CD14-positive monocyte (primary cell): ENCODE measurements around the gene ANKRD31. TPM values are rescaled to one million over a fixed set of nuclear protein-coding genes. Genes with fewer than 3 reads are reported as not detected.

Experiments
- DNase-seq, 3 donors: peaks; one replicate each; pipeline ENCODE4 v3.0.0-alpha.2; 2011 to 2022
- H2AFZ ChIP-seq: 2 replicates; pipeline ENCODE4 v1.6.0; 2012; ENCODE audit warnings: mild to moderate bottlenecking, low read depth, low read length, inconsistent platforms; ENCODE audit not compliant: insufficient read depth, poor library complexity, severe bottlenecking
- H3K27ac ChIP-seq, 2 donors: 1 replicate in 1 of 2; 2 replicates in 1 of 2; pipeline ENCODE4 v1.5.1; 2012 to 2013; ENCODE audit warnings: low read length in 2 of 2, control low read depth in 1 of 2, inconsistent platforms in 1 of 2, low read depth in 1 of 2, mild to moderate bottlenecking in 1 of 2
- H3K27me3 ChIP-seq, 2 donors: one replicate each; pipeline versions ENCODE4 v1.6.0 to v1.6.1; 2011 to 2013; ENCODE audit warnings: low read length in 2 of 2; ENCODE audit not compliant: control insufficient read depth in 2 of 2, insufficient read depth in 2 of 2
- H3K36me3 ChIP-seq, 2 donors: replicated peaks in 1 of 2; 1 replicate in 1 of 2; 2 replicates in 1 of 2; pipeline versions ENCODE4 v1.5.1 to v1.6.1; 2012 to 2013; ENCODE audit warnings: low read length in 2 of 2, control low read depth in 1 of 2, inconsistent platforms in 1 of 2, mild to moderate bottlenecking in 1 of 2; ENCODE audit not compliant: insufficient read depth in 2 of 2, control insufficient read depth in 1 of 2
- H3K4me1 ChIP-seq, 2 donors: 1 replicate in 1 of 2; 2 replicates in 1 of 2; pipeline versions ENCODE4 v1.5.1 to v1.6.1; 2012 to 2013; ENCODE audit warnings: low read length in 2 of 2, control low read depth in 1 of 2, inconsistent platforms in 1 of 2, mild to moderate bottlenecking in 1 of 2, moderate library complexity in 1 of 2; ENCODE audit not compliant: insufficient read depth in 2 of 2, control insufficient read depth in 1 of 2
- H3K4me2 ChIP-seq: replicated peaks from 2 replicates; pipeline ENCODE3; 2012; ENCODE audit warnings: low read length, moderate library complexity, mild to moderate bottlenecking; ENCODE audit not compliant: poor library complexity, severe bottlenecking; ENCODE audit errors: extremely low read depth
- H3K4me3 ChIP-seq, 3 experiments: fragments of 200-600 bp in 1 of 3; sonication (generic) in 1 of 3; replicated peaks in 1 of 3; 1 replicate in 2 of 3; 2 replicates in 1 of 3; pipeline ENCODE4 v1.5.1; 2011 to 2013; ENCODE audit warnings: low read length in 3 of 3, mild to moderate bottlenecking in 3 of 3, control low read depth in 2 of 3, low read depth in 2 of 3, inconsistent platforms in 1 of 3, moderate library complexity in 1 of 3
- H3K79me2 ChIP-seq: 2 replicates; pipeline ENCODE4 v1.6.0; 2012; ENCODE audit warnings: mild to moderate bottlenecking, control low read depth, inconsistent platforms, low read length, moderate library complexity; ENCODE audit not compliant: insufficient read depth
- H3K9ac ChIP-seq: 2 replicates; pipeline ENCODE4 v1.6.0; 2017; ENCODE audit warnings: low read length, mild to moderate bottlenecking; ENCODE audit not compliant: insufficient read depth, poor library complexity, severe bottlenecking
- H3K9me3 ChIP-seq, 2 donors: replicated peaks in 1 of 2; 1 replicate in 1 of 2; 2 replicates in 1 of 2; pipeline versions ENCODE4 v1.5.1 to v1.6.1; 2012 to 2013; ENCODE audit warnings: low read length in 2 of 2, control low read depth in 1 of 2; ENCODE audit not compliant: control insufficient read depth in 1 of 2, insufficient read depth in 1 of 2
- H4K20me1 ChIP-seq: 2 replicates; pipeline ENCODE4 v1.6.0; 2012; ENCODE audit warnings: mild to moderate bottlenecking, low read length, control low read depth, moderate library complexity; ENCODE audit not compliant: insufficient read depth
- H3K27ac Mint-ChIP-seq, 7 donors: one replicate each; pipeline ENCODE4 v1.8.0; 2020; ENCODE audit warnings: mild to moderate bottlenecking in 7 of 7, mixed read lengths in 7 of 7, moderate library complexity in 6 of 7, inconsistent platforms in 2 of 7
- H3K27me3 Mint-ChIP-seq, 3 donors: one replicate each; pipeline ENCODE4 v1.8.0; 2021 to 2022; ENCODE audit warnings: low read depth in 3 of 3, mild to moderate bottlenecking in 3 of 3, mixed read lengths in 3 of 3, moderate library complexity in 3 of 3, inconsistent platforms in 1 of 3
- H3K36me3 Mint-ChIP-seq, 2 donors: one replicate each; pipeline ENCODE4 v1.8.0; 2020; ENCODE audit warnings: mixed read lengths in 2 of 2, inconsistent platforms in 1 of 2, mild to moderate bottlenecking in 1 of 2
- H3K4me1 Mint-ChIP-seq: one replicate; pipeline ENCODE4 v1.8.0; 2020; ENCODE audit warnings: mild to moderate bottlenecking, mixed read lengths
- H3K4me3 Mint-ChIP-seq, 2 donors: one replicate each; pipeline ENCODE4 v1.8.0; 2020; ENCODE audit warnings: mild to moderate bottlenecking in 2 of 2, mixed read lengths in 2 of 2, moderate library complexity in 1 of 2
- H3K9me3 Mint-ChIP-seq, 7 donors: one replicate each; pipeline ENCODE4 v1.8.0; 2020 to 2022; ENCODE audit warnings: mixed read lengths in 7 of 7, mild to moderate bottlenecking in 6 of 7, moderate library complexity in 6 of 7, inconsistent platforms in 2 of 7
- CTCF ChIP-seq: fragments of 200-600 bp; IDR thresholded peaks from one replicate; pipeline ENCODE4 v1.8.0; 2022; ENCODE audit warnings: antibody characterized with exemption, mild to moderate bottlenecking
- WGBS: methylation state at CpG from one replicate; pipeline ENCODE4 v1.1.5; 2013; ENCODE audit warnings: missing lambda C conversion rate; ENCODE audit not compliant: insufficient coverage; 5-methylcytosine and 5-hydroxymethylcytosine counted together
- intact Hi-C, 2 donors: fragments of 100-400 bp; cut with micrococcal nuclease; formaldehyde crosslinking; loops; one replicate each; pipeline versions ENCODE4 v1.15.0 to v1.15.1; 2023
- polyA plus RNA-seq, 3 donors: library from polyadenylated mRNA; depleted of rRNA in 1 of 3; unstranded in 2 of 3; stranded (reverse) in 1 of 3; fragments of 300-500 nt in 2 of 3; fragments of >200 nt in 1 of 3; fragmentation: Illumina TruSeq in 2 of 3; gene quantifications; 1 replicate in 2 of 3; 2 replicates in 1 of 3; pipeline ENCODE4 v1.2.3, GENCODE V29; 2012 to 2021

ANKRD31 gene
- polyA plus RNA-seq, 3 donors: 0.05 TPM; not detected in 2

- Histone ChIP-seq H3K79me2 (no peaks in the 10 kb centered on the region), H3K27ac (no peak overlapping the region), H3K4me3 (no peak overlapping the region), H2AFZ (no peak overlapping the region), H3K4me1 (no peaks in the 10 kb centered on the region), H4K20me1 (no peaks in the 10 kb centered on the region), H3K4me2 (no peak overlapping the region), H3K36me3 (no peaks in the 10 kb centered on the region), H3K27me3 (no peaks in the 10 kb centered on the region), H3K9me3 (peaks cover 0 to 7% of the 10 kb centered on the region in 2 donors), H3K9ac (no peak overlapping the region)
- no peaks in the 10 kb centered on the region for H3K27me3 Mint-ChIP-seq
- H3K4me3 Mint-ChIP-seq: no peak overlapping the region
- H3K27ac Mint-ChIP-seq: no peak overlapping the region
- H3K4me1 Mint-ChIP-seq: peaks cover 3% of the 10 kb centered on the region
- peaks cover 0 to 12% (median 6%) of the 10 kb centered on the region in 7 donors for H3K9me3 Mint-ChIP-seq
- H3K36me3 Mint-ChIP-seq: no peaks in the 10 kb centered on the region
- no peak for TF ChIP-seq CTCF
- intact Hi-C loops: no loop called here
- DNase-seq: no peak
- WGBS: no CpG with 5 or more reads among the region's 2 CpGs
Observed at GRCh38 chr5:75148051-75148450, 88.6 kb downstream of the ANKRD31 start.

DNA sequence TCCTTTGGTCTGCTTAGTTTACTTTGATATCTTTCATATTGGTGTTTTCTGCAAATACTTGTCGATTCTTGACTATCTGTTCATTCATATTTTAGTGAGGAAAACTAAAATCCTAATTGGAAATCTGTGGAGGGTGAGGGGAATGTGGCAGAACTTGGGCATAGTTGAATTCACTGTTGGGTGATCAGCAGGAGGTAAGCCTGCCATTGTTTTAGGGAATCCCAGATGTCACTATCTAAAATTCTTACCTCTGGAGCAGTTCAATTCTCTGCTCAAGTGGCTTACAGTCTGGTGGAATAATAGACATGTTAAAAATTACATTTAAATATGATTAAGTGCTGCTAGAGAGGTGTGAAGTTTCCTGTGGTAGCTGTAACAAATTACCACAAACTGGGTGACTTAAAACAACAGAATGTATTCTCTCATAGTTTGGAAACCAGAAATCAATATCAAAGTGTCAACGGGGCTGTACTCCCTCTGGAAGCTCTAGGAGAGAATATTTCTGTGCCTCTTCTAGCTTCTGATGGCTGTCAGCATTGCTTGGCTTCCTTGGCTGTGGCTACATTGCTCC, 94.0 kb downstream of the ANKRD31 start:
- no peaks in the 10 kb centered on the region for H3K9me3 ChIP-seq
- H3K79me2 ChIP-seq: no peaks in the 10 kb centered on the region
- no peak overlapping the region for H3K4me2 ChIP-seq
- Mint-ChIP-seq H3K9me3 (peaks cover 0 to 5% (median 2%) of the 10 kb centered on the region in 7 donors), H3K4me3 (no peak overlapping the region), H3K27ac (no peak overlapping the region), H3K36me3 (no peaks in the 10 kb centered on the region), H3K27me3 (peaks cover 0 to 4% (median 3%) of the 10 kb centered on the region in 3 donors), H3K4me1 (no peaks in the 10 kb centered on the region)
- H3K4me1 ChIP-seq: no peaks in the 10 kb centered on the region
- no peak overlapping the region for H2AFZ ChIP-seq
- H4K20me1 ChIP-seq: no peaks in the 10 kb centered on the region
- DNase-seq: no peak
- no peak overlapping the region for H3K27ac ChIP-seq
- no peak for TF ChIP-seq CTCF
- H3K27me3 ChIP-seq: no peaks in the 10 kb centered on the region
- H3K4me3 ChIP-seq: no peak overlapping the region
- no peak overlapping the region for H3K9ac ChIP-seq
- H3K36me3 ChIP-seq: no peaks in the 10 kb centered on the region
- intact Hi-C loops: no loop called here
- WGBS: no CpG with 5 or more reads among the region's 2 CpGs
